Spleen (tissue), 11 donors: Measurements from ENCODE around the gene NAALADL2. TPM values are rescaled to one million over a fixed set of nuclear protein-coding genes. Genes with fewer than 3 reads are reported as not detected.

Experiments
- DNase-seq: peaks from one replicate; pipeline ENCODE4 v3.0.0-alpha.2; 2020
- H3K27ac ChIP-seq, 8 donors: fragments of 200-600 bp; sonication (generic) in 7 of 8; 1 replicate in 4 of 8; 2 replicates in 4 of 8; pipeline versions ENCODE4 v1.5.0 to v1.8.0; 2016 to 2021; ENCODE audit warnings: inconsistent platforms in 4 of 8, mild to moderate bottlenecking in 4 of 8, moderate library complexity in 1 of 8
- H3K27me3 ChIP-seq, 7 donors: fragments of 200-600 bp; sonication (generic) in 6 of 7; replicated peaks in 1 of 7; 1 replicate in 4 of 7; 2 replicates in 3 of 7; pipeline versions ENCODE4 v1.5.0 to v1.8.0; 2016 to 2021; ENCODE audit warnings: inconsistent platforms in 3 of 7, mild to moderate bottlenecking in 1 of 7
- H3K36me3 ChIP-seq, 6 donors: fragments of 200-600 bp; sonication (generic) in 5 of 6; 1 replicate in 4 of 6; 2 replicates in 2 of 6; pipeline versions ENCODE4 v1.5.0 to v1.8.0; 2016 to 2021; ENCODE audit warnings: inconsistent platforms in 2 of 6
- H3K4me1 ChIP-seq, 6 donors: fragments of 200-600 bp; sonication (generic) in 5 of 6; 1 replicate in 3 of 6; 2 replicates in 3 of 6; pipeline versions ENCODE4 v1.5.0 to v1.8.0; 2016 to 2021; ENCODE audit warnings: inconsistent platforms in 3 of 6
- H3K4me3 ChIP-seq, 8 donors: fragments of 200-600 bp; sonication (generic) in 7 of 8; 1 replicate in 4 of 8; 2 replicates in 4 of 8; pipeline versions ENCODE4 v1.5.0 to v1.8.0; 2016 to 2021; ENCODE audit warnings: inconsistent platforms in 4 of 8, mild to moderate bottlenecking in 4 of 8, moderate library complexity in 2 of 8
- H3K9me3 ChIP-seq, 8 donors: fragments of 200-600 bp; sonication (generic) in 7 of 8; 1 replicate in 4 of 8; 2 replicates in 4 of 8; pipeline versions ENCODE4 v1.5.0 to v1.8.0; 2016 to 2021; ENCODE audit warnings: inconsistent platforms in 4 of 8
- CTCF ChIP-seq, 11 experiments: fragments of 200-600 bp in 7 of 11; fragments of 450-650 bp in 4 of 11; sonication (generic) in 4 of 11; IDR thresholded peaks in 8 of 11; conservative IDR thresholded peaks in 3 of 11; 1 replicate in 7 of 11; 2 replicates in 4 of 11; pipeline versions ENCODE4 v1.4.0 to v1.8.0; 2016 to 2021; ENCODE audit warnings: antibody characterized with exemption in 11 of 11, inconsistent platforms in 4 of 11, mild to moderate bottlenecking in 1 of 11
- POLR2A ChIP-seq, 3 donors: fragments of 450-650 bp; IDR thresholded peaks; one replicate each; pipeline ENCODE4 v1.5.1; 2017; ENCODE audit warnings: antibody characterized with exemption in 3 of 3, mild to moderate bottlenecking in 1 of 3
- POLR2AphosphoS5 ChIP-seq, 3 donors: sonication (generic); formaldehyde crosslinking; IDR thresholded peaks; one replicate each; pipeline ENCODE4 v1.5.1; 2017; ENCODE audit warnings: antibody characterized with exemption in 3 of 3
- whole genome bisulfite sequencing, 5 donors: extraction: QIAGEN DNeasy Blood & Tissue Kit in 3 of 5; methylation state at CpG; one replicate each; pipeline versions ENCODE4 v1.1.5 to v1.1.7; 2013 to 2018; 5-methylcytosine and 5-hydroxymethylcytosine counted together
- intact Hi-C: fragments of 100-400 bp; cut with DNase I; formaldehyde crosslinking; loops from one replicate; pipeline ENCODE4 v1.15.0; 2023; ENCODE audit warnings: low total_unique reads
- polyA plus RNA-seq, 3 donors: library from polyadenylated mRNA; stranded (reverse); fragments of 200-250 nt; gene quantifications; one replicate each; pipeline ENCODE4 v1.2.1, GENCODE V29; 2013
- total RNA-seq, 7 donors: library from RNA; depleted of rRNA in 3 of 7; stranded (reverse); fragments of >200 nt in 3 of 7; fragmentation: NEBNext Ultra II Directional in 4 of 7; extraction: Animal tissue kit (Norgen Biotek cat#: 25700) in 4 of 7; gene quantifications; one replicate each; pipeline versions ENCODE4 v1.1.0 to v1.2.1, GENCODE V29; 2016 to 2021
- donor health status: healthy with polysubstance abuse.
- donor health status: DM: no; HTN: no; CAD: no; lungs with moderate emphysema.
- donor health status: DM: no; HTN: no; CAD: no.
- donor health status: Bipolar disorder and iron deficiency.
- donor health status: healthy.
- donor health status: DM: no; HTN: no; CAD: no.
- donor health status: DM: yes; HTN: yes; CAD: no.

Gene NAALADL2
- total and polyA plus RNA-seq, 10 donors, result 0.09 to 14.4 (median 6.4) TPM

GRCh38 chr3:175066617-175067415 is 207.7 kb downstream of the NAALADL2 start:
- Histone ChIP-seq H3K9me3 (peaks cover 0 to 11% (median 0%) of the 10 kb centered on the region in 8 donors), H3K27me3 (no peaks in the 10 kb centered on the region), H3K4me3 (no peak overlapping the region), H3K36me3 (no peaks in the 10 kb centered on the region), H3K4me1 (no peaks in the 10 kb centered on the region), H3K27ac (no peak overlapping the region)
- intact Hi-C loops, result no loop called here
- no peak for DNase-seq
- 77 to 90% (median 83%) methylated on average over 4 of the region's 4 CpGs for WGBS, 5 donors
- TF ChIP-seq POLR2AphosphoS5 (IDR thresholded peaks at IDR 0.05) (no peak), CTCF (IDR thresholded peaks at IDR 0.05 in 8 of 11, conservative IDR thresholded peaks at IDR 0.05 in 3 of 11) (no peak), POLR2A (IDR thresholded peaks at IDR 0.05) (no peak)

- Histone ChIP-seq H3K27ac (no peak overlapping the region), H3K4me3 (no peak overlapping the region), H3K36me3 (no peaks in the 10 kb centered on the region), H3K27me3 (no peaks in the 10 kb centered on the region), H3K9me3 (peaks cover 0 to 11% (median 0%) of the 10 kb centered on the region in 8 donors), H3K4me1 (no peaks in the 10 kb centered on the region)
- TF ChIP-seq POLR2A (IDR thresholded peaks at IDR 0.05), result no peak
- TF ChIP-seq CTCF (IDR thresholded peaks at IDR 0.05 in 8 of 11, conservative IDR thresholded peaks at IDR 0.05 in 3 of 11), result no peak
- DNase-seq, result no peak
- WGBS, 5 donors, result 85 to 94% (median 92%) methylated on average over 3 of the region's 3 CpGs
- intact Hi-C loops, result no loop called here
These were observed 209.5 kb downstream of the NAALADL2 start for GRCh38 chr3:175068587-175068986.

- Histone ChIP-seq H3K9me3 (peaks cover 0 to 7% (median 0%) of the 10 kb centered on the region in 8 donors), H3K27me3 (no peaks in the 10 kb centered on the region), H3K27ac (no peak overlapping the region), H3K36me3 (no peaks in the 10 kb centered on the region), H3K4me3 (no peak overlapping the region), H3K4me1 (no peaks in the 10 kb centered on the region)
- WGBS, 5 donors, result 68 to 84% (median 76%) methylated on average over 3 of the region's 3 CpGs
- TF ChIP-seq POLR2AphosphoS5 (IDR thresholded peaks at IDR 0.05) (no peak), POLR2A (IDR thresholded peaks at IDR 0.05) (no peak), CTCF (IDR thresholded peaks at IDR 0.05 in 8 of 11, conservative IDR thresholded peaks at IDR 0.05 in 3 of 11) (no peak)
- intact Hi-C loops, result no loop called here
- no peak for DNase-seq
These were observed 211.8 kb downstream of the NAALADL2 start for GRCh38 chr3:175070946-175071345.

GRCh38 chr3:175073219-175073905 is 214.2 kb downstream of the NAALADL2 start:
- no peak for DNase-seq
- intact Hi-C loops, result no loop called here
- no peaks in the 10 kb centered on the region for H3K27me3 ChIP-seq
- H3K27ac ChIP-seq, result no peak overlapping the region
- peaks cover 0 to 4% (median 0%) of the 10 kb centered on the region in 8 donors for H3K9me3 ChIP-seq
- WGBS, 5 donors, result 77 to 89% (median 84%) methylated on average over 6 of the region's 6 CpGs
- no peaks in the 10 kb centered on the region for H3K4me1 ChIP-seq
- TF ChIP-seq POLR2AphosphoS5 (IDR thresholded peaks at IDR 0.05) (no peak), POLR2A (IDR thresholded peaks at IDR 0.05) (no peak), CTCF (IDR thresholded peaks at IDR 0.05 in 8 of 11, conservative IDR thresholded peaks at IDR 0.05 in 3 of 11) (no peak)
- no peak overlapping the region for H3K4me3 ChIP-seq
- no peaks in the 10 kb centered on the region for H3K36me3 ChIP-seq
